HG02623 (cell line): Measurements from ENCODE around the gene AP2B1.

Experiments used
- ATAC-seq: cut with Tn5 transposase; IDR thresholded peaks from one replicate; pipeline ENCODE4 v1.9.1; 2021; ENCODE audit warnings: moderate library complexity; ENCODE audit not compliant: unreplicated experiment

AP2B1 gene

GRCh38 chr17:35726127-35726952 is 139.2 kb downstream of the AP2B1 start:
- no peak for ATAC-seq

DNA sequence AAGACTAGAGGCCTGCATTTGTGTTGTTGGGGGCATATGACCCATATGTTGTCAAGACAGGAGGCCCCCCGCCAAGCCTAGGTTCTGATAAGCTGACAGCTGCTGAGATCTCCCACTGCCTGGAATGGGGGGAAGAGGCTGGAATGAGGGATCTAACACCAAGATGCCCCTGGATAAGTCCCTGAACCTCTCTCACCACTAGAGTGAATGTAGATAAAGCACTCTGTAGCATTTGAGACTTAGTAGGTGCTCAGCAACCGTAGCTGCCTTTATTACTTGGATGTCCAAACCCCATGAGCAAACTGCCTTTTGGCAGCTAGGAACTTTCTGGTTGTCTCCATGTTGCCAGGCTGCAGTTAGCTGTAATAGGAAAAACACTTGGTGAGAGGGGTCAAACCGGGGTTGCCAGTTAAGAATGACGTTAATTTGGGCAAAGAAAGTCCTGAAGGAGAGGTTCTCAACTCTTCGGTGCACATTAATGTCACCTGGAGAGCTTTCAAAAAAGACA is 139.9 kb downstream of the AP2B1 start:
- no peak for ATAC-seq

- ATAC-seq: no peak
These were observed 140.5 kb downstream of the AP2B1 start for GRCh38 chr17:35727635-35728034.

GRCh38 chr17:35728551-35728950 is 141.4 kb downstream of the AP2B1 start:
- ATAC-seq: no peak

DNA sequence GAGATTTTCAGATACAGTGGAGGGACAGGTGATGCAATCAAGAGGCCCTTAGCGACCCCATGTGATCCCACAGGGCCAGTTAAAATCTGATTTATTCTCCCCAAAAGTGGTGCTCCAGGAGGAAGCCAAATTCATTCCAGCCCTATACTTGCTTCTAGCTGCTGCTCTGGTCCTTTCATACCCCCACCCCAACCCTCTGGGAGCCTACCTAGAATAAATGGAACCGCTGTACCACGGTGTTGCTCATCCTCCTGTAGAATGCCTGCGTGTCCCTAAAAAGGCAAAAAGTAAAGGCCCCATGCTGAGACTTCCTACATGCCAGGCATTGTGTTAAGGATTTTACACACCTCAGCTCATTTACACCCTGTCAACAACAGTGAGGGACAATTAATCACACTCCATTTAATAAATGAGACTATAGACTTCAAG is 142.3 kb downstream of the AP2B1 start:
- no peak for ATAC-seq

DNA sequence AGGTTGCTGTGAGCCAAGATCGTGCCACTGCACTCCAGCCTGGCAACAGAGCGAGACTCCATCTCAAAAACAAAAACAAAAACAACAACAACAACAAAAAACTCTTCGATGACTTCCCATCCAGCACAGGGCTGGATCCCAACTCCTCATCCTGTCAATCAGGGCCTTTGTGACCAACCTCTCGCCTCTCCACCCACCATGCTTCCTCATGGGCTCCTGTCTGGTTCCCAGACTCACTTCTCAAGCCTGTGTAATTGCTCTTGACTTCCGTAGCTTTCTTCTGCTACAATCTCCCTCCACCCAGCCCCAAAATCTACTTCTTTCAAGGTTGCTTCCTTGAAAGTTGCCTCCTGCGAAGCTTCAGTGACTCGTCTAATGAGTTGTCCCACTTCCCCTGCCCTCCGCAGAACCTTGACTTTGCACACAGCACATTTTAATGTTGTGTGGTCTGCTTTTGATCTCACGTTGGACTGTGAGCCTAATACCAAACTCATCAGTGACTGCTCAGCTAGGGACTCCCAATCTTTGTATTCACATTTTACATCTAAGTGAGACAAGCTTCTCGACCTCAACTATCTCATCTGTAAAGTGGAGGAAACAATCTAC is 143.4 kb downstream of the AP2B1 start:
- ATAC-seq: no peak

GRCh38 chr17:35731239-35731916 is 144.3 kb downstream of the AP2B1 start, which contains the start of gene RASL10B:
RASL10B (plus strand) TSS chr17:35731639; CDS start chr17:35735185, 3,546 bp downstream.
- ATAC-seq: no peak

- no peak for ATAC-seq
These were observed 145.0 kb downstream of the AP2B1 start for GRCh38 chr17:35731917-35732805.

- no peak for ATAC-seq
These were observed 145.6 kb downstream of the AP2B1 start for GRCh38 chr17:35732806-35733136.

DNA sequence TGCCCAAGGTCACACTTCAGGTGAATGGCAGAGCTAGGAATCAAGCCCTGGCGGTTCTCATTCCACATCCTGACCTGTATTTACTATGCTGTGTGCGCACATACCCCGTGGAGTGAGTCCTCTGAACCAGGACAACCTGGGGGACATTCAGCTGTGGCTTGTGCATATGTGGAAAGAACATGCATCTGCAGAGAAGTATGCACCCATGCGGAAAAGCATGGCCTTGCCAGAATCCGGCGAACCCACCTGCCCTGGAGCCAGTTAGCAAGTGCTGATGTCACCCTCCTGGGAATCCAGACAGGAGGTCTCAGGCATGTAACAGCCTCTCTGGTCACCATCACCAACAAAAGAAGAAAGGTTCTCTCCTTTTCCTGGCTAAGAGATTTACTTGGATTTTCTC is 146.2 kb downstream of the AP2B1 start:
- no peak for ATAC-seq

DNA sequence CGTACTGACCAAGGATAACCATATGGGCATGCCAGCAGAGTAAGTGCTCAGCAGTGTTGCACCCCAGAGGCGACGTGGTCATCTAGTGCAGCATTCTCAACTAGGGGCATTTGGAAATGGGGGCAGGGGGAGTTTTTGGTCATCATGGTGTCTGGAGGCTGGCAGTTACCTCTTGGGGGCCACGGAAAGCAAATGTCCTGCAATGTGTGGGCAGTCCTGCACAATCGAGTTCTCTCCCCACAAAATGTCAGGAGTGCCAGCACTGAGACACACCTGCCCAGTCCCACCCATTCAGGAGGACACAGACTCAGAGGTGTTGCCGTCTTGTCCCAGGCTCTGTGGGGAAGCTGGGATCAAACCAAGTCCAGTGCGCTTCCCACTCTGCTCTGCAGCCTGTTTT is 147.3 kb downstream of the AP2B1 start:
- ATAC-seq: no peak

DNA sequence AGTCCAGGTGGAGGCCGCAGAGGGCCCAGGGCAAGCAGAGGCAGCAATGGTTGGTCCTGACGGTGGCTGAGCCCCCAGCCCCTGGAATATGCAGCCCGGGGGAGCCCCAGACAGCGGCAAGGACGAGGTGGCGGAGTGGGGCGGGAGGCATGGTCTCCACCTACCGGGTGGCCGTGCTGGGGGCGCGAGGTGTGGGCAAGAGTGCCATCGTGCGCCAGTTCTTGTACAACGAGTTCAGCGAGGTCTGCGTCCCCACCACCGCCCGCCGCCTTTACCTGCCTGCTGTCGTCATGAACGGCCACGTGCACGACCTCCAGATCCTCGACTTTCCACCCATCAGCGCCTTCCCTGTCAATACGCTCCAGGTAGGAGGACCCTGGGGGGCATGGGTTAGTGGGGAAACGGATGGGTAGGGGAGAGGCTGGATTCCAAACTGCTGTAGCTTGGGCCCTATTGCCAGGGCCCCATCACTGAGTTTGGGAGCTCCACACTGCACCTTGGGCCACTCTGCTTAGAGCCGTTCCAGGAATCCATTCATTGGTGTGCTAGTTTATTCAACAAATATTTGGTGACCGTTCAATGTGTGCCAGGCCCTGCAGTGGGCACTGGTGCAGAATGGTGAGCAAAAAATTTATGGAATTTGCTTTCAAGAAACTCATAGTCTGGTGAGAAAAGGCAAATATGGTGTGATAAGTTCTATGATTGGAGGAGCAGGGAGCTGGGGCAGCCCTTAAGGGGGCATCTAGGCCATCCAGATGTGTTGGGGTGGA is 148.1 kb downstream of the AP2B1 start:
- ATAC-seq: no peak

GRCh38 chr17:35736236-35736635 is 149.1 kb downstream of the AP2B1 start:
- ATAC-seq: no peak

DNA sequence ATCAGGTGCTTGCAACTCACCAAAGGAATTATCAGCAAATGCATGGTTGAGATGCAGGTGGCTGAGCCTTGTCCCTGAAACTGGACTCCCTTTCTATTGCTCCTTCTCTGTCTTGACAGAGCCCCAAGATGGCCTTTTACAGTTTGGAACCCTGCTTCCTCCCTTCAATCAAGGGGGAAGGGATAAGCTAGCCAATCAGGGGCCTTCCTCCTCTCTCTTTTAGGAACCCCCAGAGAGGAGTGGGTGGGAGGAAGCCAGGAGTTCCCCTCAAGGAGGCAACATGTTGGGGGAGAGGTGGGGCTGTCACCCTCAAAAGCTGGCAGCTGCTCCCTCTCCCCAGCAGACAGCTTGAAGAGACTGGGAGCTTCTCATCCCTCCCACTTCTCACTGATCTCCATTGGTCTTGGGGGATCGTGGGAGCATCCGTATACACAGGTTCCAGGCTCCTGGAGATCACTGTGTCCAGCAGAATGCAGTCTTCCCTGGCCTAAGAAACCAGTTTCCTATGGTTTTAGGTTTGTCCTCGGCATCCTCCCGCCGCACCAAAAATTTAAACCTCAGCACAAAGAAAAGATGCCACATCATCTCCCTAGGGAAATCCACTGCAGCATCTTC is 151.5 kb downstream of the AP2B1 start:
- no peak for ATAC-seq

GRCh38 chr17:35740216-35740615 is 153.1 kb downstream of the AP2B1 start:
- ATAC-seq: no peak

- no peak for ATAC-seq
These were observed 154.1 kb downstream of the AP2B1 start for GRCh38 chr17:35740997-35741931.

DNA sequence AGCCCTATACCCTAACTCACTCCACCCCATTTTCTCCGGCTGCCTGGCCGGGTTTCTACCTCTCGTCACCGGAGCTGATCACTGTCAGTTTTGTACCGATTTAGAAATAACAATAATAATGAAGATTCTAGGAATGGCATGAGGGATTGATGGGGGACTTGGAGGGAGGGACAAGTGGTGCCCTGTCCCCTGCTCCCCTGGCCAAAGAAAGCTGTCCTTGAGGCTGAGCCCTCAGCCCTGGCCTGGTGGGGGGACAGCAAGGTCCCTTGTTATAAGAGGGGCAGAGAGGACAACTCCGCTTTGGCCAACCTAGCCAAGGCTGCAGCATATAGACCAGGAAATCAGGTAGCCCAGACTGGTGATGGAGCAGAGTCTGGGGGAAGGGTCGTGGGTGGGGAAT is 155.4 kb downstream of the AP2B1 start:
- no peak for ATAC-seq

DNA sequence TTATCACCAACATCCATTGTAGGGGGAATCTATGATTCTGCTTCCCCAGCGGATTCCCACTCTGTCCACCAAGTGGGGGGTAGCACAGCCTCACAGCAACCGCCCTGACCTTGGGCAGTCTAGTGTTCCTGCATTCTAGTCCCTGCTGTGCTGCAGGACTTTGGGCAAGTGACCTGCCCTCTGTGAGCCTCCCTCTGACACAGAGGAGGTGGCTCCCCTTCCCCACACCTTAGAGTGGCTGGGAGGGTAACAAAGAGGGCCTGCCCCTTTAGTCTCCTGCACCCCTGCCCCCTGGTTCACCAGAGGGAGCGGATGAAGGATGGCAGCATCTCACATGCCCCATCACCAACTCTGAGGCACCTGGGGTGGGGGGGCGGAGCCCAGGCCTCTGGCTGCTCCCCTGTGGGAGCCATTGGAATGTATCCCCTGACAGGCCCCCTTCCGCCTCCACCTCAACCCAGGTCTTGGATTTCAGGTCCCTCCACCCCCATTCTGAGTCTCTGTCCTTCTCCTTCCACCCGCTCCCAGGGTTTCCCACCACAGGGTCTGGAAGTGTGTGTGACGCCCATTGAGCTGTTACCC is 155.9 kb downstream of the AP2B1 start:
- no peak for ATAC-seq
